Neuronal stem cell (in vitro differentiated cells): ENCODE data around the gene KLF13. TPM values are rescaled to one million over a fixed set of nuclear protein-coding genes. Genes with fewer than 3 reads are reported as not detected.

Experiments
- DNase-seq: peaks from one replicate; pipeline ENCODE4 v3.0.0-alpha.2; 2013; ENCODE audit warnings: low spot score
- H2AFZ ChIP-seq: one replicate; pipeline ENCODE4 v1.6.1; 2013; ENCODE audit warnings: mild to moderate bottlenecking, low read length, inconsistent platforms
- H2AK5ac ChIP-seq: 2 replicates; pipeline ENCODE4 v1.6.1; 2013; ENCODE audit warnings: low read depth, mild to moderate bottlenecking, inconsistent platforms, low read length, moderate library complexity, mixed read lengths
- H2BK120ac ChIP-seq: 2 replicates; pipeline ENCODE4 v1.6.1; 2013; ENCODE audit warnings: low read depth, mild to moderate bottlenecking, inconsistent platforms, low read length, moderate library complexity, mixed read lengths
- H2BK12ac ChIP-seq: one replicate; pipeline ENCODE4 v1.6.1; 2013; ENCODE audit warnings: low read length, inconsistent platforms
- H2BK15ac ChIP-seq: 2 replicates; pipeline ENCODE4 v1.6.1; 2013; ENCODE audit warnings: mild to moderate bottlenecking, low read length, inconsistent platforms, mixed read lengths
- H2BK5ac ChIP-seq: one replicate; pipeline ENCODE4 v1.6.1; 2013; ENCODE audit warnings: inconsistent platforms, mild to moderate bottlenecking, low read length, moderate library complexity
- H3K14ac ChIP-seq: one replicate; pipeline ENCODE4 v1.6.1; 2013; ENCODE audit warnings: low read length, inconsistent platforms
- H3K18ac ChIP-seq: 2 replicates; pipeline ENCODE4 v1.6.1; 2013; ENCODE audit warnings: low read length, inconsistent platforms
- H3K23ac ChIP-seq: 2 replicates; pipeline ENCODE4 v1.6.1; 2013; ENCODE audit warnings: low read depth, mild to moderate bottlenecking, mixed read lengths, low read length, inconsistent platforms; ENCODE audit not compliant: poor library complexity
- H3K27ac ChIP-seq: replicated peaks from 3 replicates; pipeline ENCODE4 v1.5.1; 2013; ENCODE audit warnings: low read length, inconsistent platforms
- H3K27me3 ChIP-seq, 3 experiments: 2 replicates each; pipeline ENCODE4 v1.6.1; 2013; ENCODE audit warnings: low read length in 3 of 3, mild to moderate bottlenecking in 2 of 3, inconsistent platforms in 1 of 3, low read depth in 1 of 3, mixed read lengths in 1 of 3, moderate library complexity in 1 of 3; ENCODE audit not compliant: control insufficient read depth in 3 of 3, insufficient read depth in 3 of 3
- H3K36me3 ChIP-seq, 2 donors: replicated peaks in 1 of 2; 2 replicates each; pipeline ENCODE4 v1.6.1; 2013; ENCODE audit warnings: low read length in 2 of 2; ENCODE audit not compliant: control insufficient read depth in 2 of 2, insufficient read depth in 2 of 2
- H3K4ac ChIP-seq: 2 replicates; pipeline ENCODE4 v1.6.1; 2013; ENCODE audit warnings: inconsistent platforms, mild to moderate bottlenecking, low read length, moderate library complexity
- H3K4me1 ChIP-seq, 2 donors: 1 replicate in 1 of 2; 2 replicates in 1 of 2; pipeline ENCODE4 v1.6.1; 2013; ENCODE audit warnings: low read length in 2 of 2, low read depth in 1 of 2; ENCODE audit not compliant: control insufficient read depth in 2 of 2, insufficient read depth in 1 of 2
- H3K4me2 ChIP-seq: one replicate; pipeline ENCODE4 v1.6.1; 2013; ENCODE audit warnings: mild to moderate bottlenecking, low read length, inconsistent platforms; ENCODE audit not compliant: insufficient read depth, poor library complexity, severe bottlenecking
- H3K4me3 ChIP-seq, 2 donors: 2 replicates each; pipeline ENCODE4 v1.5.1; 2013; ENCODE audit warnings: low read length in 2 of 2, mild to moderate bottlenecking in 2 of 2, inconsistent platforms in 1 of 2, moderate library complexity in 1 of 2
- H3K79me1 ChIP-seq: one replicate; pipeline ENCODE4 v1.6.1; 2013; ENCODE audit warnings: low read depth, mild to moderate bottlenecking, inconsistent platforms, low read length, moderate library complexity
- H3K9ac ChIP-seq: one replicate; pipeline ENCODE4 v1.6.1; 2013; ENCODE audit warnings: mild to moderate bottlenecking, low read depth, low read length, inconsistent platforms; ENCODE audit not compliant: poor library complexity
- H3K9me3 ChIP-seq, 2 donors: replicated peaks in 1 of 2; 2 replicates each; pipeline versions ENCODE3 to v1.6.1; 2013; ENCODE audit warnings: low read length in 2 of 2, mild to moderate bottlenecking in 2 of 2, inconsistent platforms in 1 of 2, low read depth in 1 of 2, mixed read lengths in 1 of 2, moderate library complexity in 1 of 2; ENCODE audit not compliant: control insufficient read depth in 2 of 2, insufficient read depth in 1 of 2
- H4K8ac ChIP-seq: one replicate; pipeline ENCODE4 v1.6.1; 2013; ENCODE audit warnings: low read depth, mild to moderate bottlenecking, inconsistent platforms, low read length, moderate library complexity
- H4K91ac ChIP-seq: one replicate; pipeline ENCODE4 v1.6.1; 2013; ENCODE audit warnings: low read length, low read depth, mild to moderate bottlenecking, inconsistent platforms; ENCODE audit not compliant: poor library complexity
- WGBS, 2 donors: extraction: QIAGEN DNeasy Blood & Tissue Kit; methylation state at CpG; one replicate each; pipeline ENCODE4 v1.1.7; 2013; ENCODE audit warnings: missing lambda C conversion rate in 2 of 2, mixed read lengths in 1 of 2; ENCODE audit not compliant: insufficient read length in 2 of 2, insufficient replicate concordance in 1 of 2; ENCODE audit errors: extremely low coverage in 2 of 2; 5-methylcytosine and 5-hydroxymethylcytosine counted together
- polyA plus RNA-seq, 2 experiments: library from polyadenylated mRNA; stranded (reverse); fragments of 200-250 nt; gene quantifications; one replicate each; pipeline ENCODE4 v1.2.3, GENCODE V29; 2013

Gene KLF13
- 42.9 TPM for polyA plus RNA-seq (2013, experiment 1 of 2)
- polyA plus RNA-seq (2013, experiment 2 of 2), result 42.1 TPM

- peaks cover 0 to 23% (median 11%) of the 10 kb centered on the region in 3 experiments for H3K27me3 ChIP-seq
- H2BK5ac ChIP-seq, result peak within 1 kb of the TSS; percentile 72
Observed at GRCh38 chr15:31326156-31326874, at the start of gene KLF13. TSS of gene KLF13 (plus strand) at chr15:31326835. CDS start at chr15:31327213, 378 bp downstream.

DNA sequence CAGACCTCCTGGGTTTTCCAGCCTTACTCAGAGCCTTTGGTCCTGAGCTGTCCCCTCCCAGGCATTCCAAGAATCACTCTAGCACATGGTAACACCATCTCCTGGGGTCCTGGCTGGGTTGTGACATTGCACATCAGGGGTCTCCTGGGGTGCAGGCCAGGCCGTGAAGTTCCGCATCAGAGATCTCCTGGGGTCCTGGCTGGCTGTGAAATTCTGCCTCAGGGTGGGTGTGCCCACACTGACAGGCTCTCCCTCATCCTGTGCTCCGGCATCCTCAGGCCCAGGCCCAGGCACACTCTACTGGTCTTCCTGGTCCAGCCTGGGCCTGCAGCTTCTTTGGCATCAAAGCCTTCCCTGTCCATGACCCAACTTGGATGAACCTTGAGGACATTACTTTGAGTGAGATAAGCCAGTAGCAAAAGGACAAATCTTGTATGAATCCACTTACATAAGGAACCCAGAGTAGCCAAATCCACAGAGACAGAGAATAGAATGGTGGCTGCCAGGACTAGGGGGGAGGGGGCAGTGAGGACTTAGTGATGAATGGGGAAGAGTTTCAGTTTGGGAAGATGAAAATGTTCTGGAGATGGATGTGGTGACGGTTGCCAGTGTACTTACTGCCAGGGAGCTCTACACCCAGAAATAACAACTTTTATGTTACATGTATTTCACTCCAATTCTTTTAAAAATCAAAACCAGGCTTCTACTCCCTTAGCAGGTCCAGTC, 49.1 kb upstream of the KLF13 start:
- no peak for DNase-seq
- H3K4ac ChIP-seq, result no peak overlapping the region

More at GRCh38 chr15:31326156-31326874, at the start of gene KLF13:
- Histone ChIP-seq H2BK120ac (peak within 1 kb of the TSS; percentile 84), H3K27ac (peak within 1 kb of the TSS; percentile 77), H3K4me1 (peaks cover 4 to 14% of the 10 kb centered on the region in 2 donors), H3K4me2 (peak within 1 kb of the TSS; percentile 100), H2BK12ac (no peak within 1 kb of the TSS), H4K8ac (peak within 1 kb of the TSS; percentile 76), H3K23ac (peak within 1 kb of the TSS; percentile 97), H4K91ac (no peak within 1 kb of the TSS), H3K4ac (peak within 1 kb of the TSS; percentile 14), H3K9me3 (peaks cover 1% of the 10 kb centered on the region in 2 donors), H3K4me3 (peak within 1 kb of the TSS; percentile 86 to 97), H3K36me3 (no peaks in the 10 kb centered on the region), H2AFZ (peak within 1 kb of the TSS; percentile 98), H2AK5ac (peak within 1 kb of the TSS; percentile 60), H3K9ac (peak within 1 kb of the TSS; percentile 89), H3K18ac (peak within 1 kb of the TSS; percentile 98), H3K14ac (peak within 1 kb of the TSS; percentile 77), H2BK15ac (peak within 1 kb of the TSS; percentile 82), H3K79me1 (peaks cover 8% of the 10 kb centered on the region)
- DNase-seq, result peak; percentile 98
- WGBS, 2 donors, result no CpG with 5 or more reads among the region's 99 CpGs

DNA sequence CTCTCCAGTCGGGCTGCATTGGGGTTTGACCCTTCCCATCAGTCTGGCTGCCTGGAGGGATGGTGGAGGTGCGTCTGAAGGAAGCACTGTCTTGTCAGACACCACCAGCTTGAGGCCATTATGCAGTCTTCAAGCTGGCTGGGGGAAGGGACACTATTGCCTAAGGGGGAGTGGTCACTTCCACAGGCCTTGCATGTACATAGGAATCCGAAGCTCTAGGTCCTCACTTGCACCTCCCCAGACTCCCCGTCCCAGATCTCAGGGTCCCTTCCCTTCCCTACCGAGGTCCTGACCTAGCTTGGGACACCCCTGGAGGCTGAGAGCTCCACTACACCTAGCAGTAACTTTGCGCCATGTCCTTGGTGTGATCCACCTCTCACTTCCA, 48.6 kb upstream of the KLF13 start:
- H3K9me3 ChIP-seq, result no peaks in the 10 kb centered on the region
- H3K4ac ChIP-seq, result no peak overlapping the region
- no peak overlapping the region for H3K4me3 ChIP-seq
- no peak overlapping the region for H3K23ac ChIP-seq
- H2BK5ac ChIP-seq, result no peak overlapping the region
- peak overlapping the region; percentile 9 for H3K14ac ChIP-seq
- no peak overlapping the region for H2BK120ac ChIP-seq
- H3K9ac ChIP-seq, result no peak overlapping the region
- H3K27ac ChIP-seq, result no peak overlapping the region
- H3K27me3 ChIP-seq, result no peaks in the 10 kb centered on the region
- no peak overlapping the region for H2AK5ac ChIP-seq
- peaks cover 2 to 9% of the 10 kb centered on the region in 2 donors for H3K4me1 ChIP-seq
- no peak overlapping the region for H2BK12ac ChIP-seq
- no peak overlapping the region for H4K91ac ChIP-seq
- DNase-seq, result no peak
- no CpG with 5 or more reads among the region's 6 CpGs for WGBS, 2 donors
- H2BK15ac ChIP-seq, result no peak overlapping the region
- no peaks in the 10 kb centered on the region for H3K36me3 ChIP-seq
- no peak overlapping the region for H4K8ac ChIP-seq
- no peak overlapping the region for H3K4me2 ChIP-seq
- H2AFZ ChIP-seq, result no peak overlapping the region
- no peaks in the 10 kb centered on the region for H3K79me1 ChIP-seq
- H3K18ac ChIP-seq, result no peak overlapping the region

More for the DNA sequence above, 49.1 kb upstream of the KLF13 start:
- H3K27ac ChIP-seq, result no peak overlapping the region
- H3K9ac ChIP-seq, result no peak overlapping the region
- no peaks in the 10 kb centered on the region for H3K9me3 ChIP-seq
- no peak overlapping the region for H2BK5ac ChIP-seq
- peaks cover 2 to 9% of the 10 kb centered on the region in 2 donors for H3K4me1 ChIP-seq
- H3K4me3 ChIP-seq, result no peak overlapping the region
- WGBS, 2 donors, result no CpG with 5 or more reads among the region's 4 CpGs
- H2BK15ac ChIP-seq, result no peak overlapping the region
- no peak overlapping the region for H2AK5ac ChIP-seq
- H3K36me3 ChIP-seq, result no peaks in the 10 kb centered on the region
- no peak overlapping the region for H4K8ac ChIP-seq
- no peak overlapping the region for H2BK120ac ChIP-seq
- no peaks in the 10 kb centered on the region for H3K79me1 ChIP-seq
- no peak overlapping the region for H3K23ac ChIP-seq
- H2BK12ac ChIP-seq, result no peak overlapping the region
- H3K14ac ChIP-seq, result no peak overlapping the region
- H3K27me3 ChIP-seq, result no peaks in the 10 kb centered on the region
- no peak overlapping the region for H3K18ac ChIP-seq
- H4K91ac ChIP-seq, result no peak overlapping the region
- no peak overlapping the region for H2AFZ ChIP-seq
- H3K4me2 ChIP-seq, result no peak overlapping the region
